ENCODE measurements around the gene ZXDA.
"Not testable (repeated sequence)": the region's sequence is repeated elsewhere in the genome, so short reads cannot be mapped to it uniquely, and the experiment has no call there.

Gene ZXDA

GRCh38 chrX:57910287-57910912 is at the start of gene ZXDA:
TSS of gene ZXDA (minus strand) at chrX:57910458. CDS start at chrX:57910420, 38 bp downstream.
- not testable (repeated sequence) for DNase-seq

GRCh38 chrX:57952320-57952678 is 42.0 kb upstream of the ZXDA start:
- DNase-seq = no peak

DNA sequence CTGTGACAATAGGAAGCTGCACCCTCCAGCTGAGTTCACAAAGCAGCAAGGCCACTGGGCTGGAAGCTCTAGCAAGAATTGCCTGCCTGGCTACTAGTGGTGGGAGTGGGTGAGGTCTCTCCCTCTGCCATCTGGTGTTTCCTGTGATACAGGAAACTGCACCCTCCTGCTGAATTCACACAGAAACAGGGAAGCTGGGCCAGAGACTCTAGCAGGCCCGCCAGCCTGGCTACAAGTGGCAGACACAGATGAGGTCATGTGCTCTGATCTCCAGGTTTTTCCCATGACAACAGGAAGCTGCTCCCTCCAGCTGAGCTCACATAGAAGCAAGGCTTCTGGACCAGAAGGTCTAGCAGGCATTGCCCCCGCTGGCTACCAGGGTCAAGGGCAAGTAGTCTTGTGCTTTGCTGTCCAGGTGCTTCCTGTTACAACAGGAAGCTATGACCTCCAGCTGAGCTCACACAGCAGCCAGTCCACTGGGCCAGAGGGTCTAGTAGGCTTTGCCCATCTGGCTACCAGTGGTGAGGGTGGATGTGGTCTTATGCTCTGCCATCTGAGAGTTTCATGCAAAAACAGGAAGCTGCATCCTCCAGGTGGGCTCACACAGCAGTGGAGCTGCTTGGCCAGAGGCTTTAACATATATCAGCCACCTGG is 41.5 kb upstream of the ZXDA start:
- DNase-seq = no peak

DNA sequence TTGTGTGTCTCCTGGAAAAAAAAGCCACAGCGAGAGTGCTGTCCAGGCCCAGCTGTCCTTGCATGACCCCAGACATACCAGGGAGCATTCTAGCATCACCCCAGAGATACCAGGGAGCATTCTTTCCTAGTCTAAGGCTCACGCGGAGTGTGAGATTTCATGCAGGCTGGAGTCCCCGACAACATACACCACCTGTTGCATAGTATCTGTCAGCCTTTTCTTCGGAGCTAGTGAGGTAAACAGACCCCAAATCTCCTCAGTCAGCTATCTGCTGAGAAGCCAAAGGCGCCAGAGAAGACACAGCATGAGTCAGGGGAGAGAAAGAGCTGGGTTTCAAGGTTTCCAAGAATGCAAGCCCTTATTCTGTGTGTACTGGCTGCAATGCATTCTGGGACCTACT is 23.1 kb upstream of the ZXDA start:
- no peak for DNase-seq

- no peak for DNase-seq
Measured at GRCh38 chrX:57932266-57932665, 22.0 kb upstream of the ZXDA start.

- no peak for DNase-seq
Measured at GRCh38 chrX:57930051-57930450, 19.8 kb upstream of the ZXDA start.

- no peak for DNase-seq
Measured at GRCh38 chrX:57929373-57929772, 19.1 kb upstream of the ZXDA start.

GRCh38 chrX:57925806-57926205 is 15.5 kb upstream of the ZXDA start:
- no peak for DNase-seq

- DNase-seq = no peak
Measured at GRCh38 chrX:57918750-57919436, 8.6 kb upstream of the ZXDA start.

GRCh38 chrX:57915680-57916079 is 5.4 kb upstream of the ZXDA start:
- no peak for DNase-seq

DNA sequence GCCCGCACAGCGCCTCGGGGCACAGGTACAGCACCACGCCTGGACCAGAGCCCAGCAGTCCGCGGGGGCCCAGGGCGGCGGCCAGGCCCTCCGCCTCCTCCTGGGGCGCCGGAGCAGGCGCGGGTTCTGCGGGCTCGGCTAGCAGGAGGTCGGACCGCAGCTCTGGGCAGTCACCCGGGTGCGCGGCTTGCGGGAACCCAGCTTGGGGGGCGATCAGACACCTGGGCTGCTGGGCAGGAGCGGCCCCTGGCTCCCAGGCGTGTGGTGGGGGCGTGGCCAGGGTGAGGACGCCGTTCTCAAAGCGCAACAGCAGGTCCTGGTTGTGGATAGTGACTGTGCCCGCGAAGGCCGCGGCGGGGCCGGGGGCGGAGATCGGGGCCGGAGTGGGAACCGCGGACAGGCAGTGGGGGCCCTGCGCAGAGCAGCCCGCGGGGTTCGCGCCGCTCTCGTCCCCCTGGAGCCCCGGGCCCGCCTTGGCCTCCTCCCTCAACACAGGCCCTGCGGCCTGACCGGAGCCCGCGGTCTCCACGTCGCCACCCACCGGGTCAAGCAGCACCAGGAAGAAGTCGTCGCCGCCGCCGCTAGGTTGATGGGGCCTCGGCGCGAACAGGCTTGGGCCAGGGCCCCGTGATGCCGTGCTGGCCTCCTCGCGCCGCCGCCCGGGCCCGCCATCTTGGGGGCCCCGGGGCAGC is 517 bp downstream of the ZXDA start:
- peak in 1 of 2 donors; percentile 37 for DNase-seq

DNA sequence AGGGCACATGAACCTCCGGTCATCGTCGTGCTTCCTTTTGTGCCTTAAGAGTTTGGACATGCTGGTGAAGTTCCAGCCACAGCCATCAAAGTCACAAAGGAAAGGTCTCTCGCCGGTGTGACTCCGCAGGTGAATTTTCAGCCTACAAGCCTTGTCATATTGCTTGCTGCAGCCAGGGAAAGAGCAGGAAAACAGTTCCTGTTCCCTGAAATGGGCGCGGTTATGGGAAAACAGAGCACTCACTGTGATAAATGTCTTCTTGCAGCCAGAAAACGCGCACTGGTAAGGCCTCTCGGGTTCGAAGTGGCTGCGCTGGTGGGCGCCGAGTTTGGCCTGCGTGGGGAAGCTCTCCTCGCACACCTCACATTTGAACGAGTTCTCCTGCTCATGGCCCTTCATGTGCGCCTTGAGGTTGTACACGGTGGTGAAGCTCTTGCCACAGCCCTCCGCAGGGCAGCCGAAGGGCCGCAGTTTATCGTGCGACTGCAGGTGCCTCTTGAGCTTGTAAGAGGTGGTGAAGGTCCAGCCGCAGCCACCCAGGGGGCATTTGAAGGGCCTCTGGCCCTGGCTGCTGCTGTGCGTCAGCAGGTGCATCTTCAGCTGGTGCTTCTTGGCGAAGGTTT is 1.2 kb downstream of the ZXDA start:
- not testable (repeated sequence) for DNase-seq

DNA sequence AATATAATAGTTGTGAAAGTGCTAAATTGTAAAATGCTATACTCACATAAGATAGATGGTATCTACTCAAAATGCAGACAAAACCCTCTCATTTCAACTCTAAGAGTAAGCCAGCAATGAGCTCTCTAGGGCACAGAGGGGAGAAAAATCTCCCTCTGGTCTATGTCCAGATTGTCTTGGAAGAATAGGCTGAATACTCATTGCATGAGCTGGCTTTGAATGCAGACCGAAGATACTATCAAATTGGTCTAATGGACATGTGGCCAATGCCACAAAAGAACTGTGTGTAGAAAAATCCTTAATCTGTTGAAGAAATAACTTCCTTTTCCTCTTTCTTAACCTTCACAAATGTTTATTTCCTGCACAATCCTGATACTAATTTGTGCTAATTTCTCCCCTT is 3.5 kb downstream of the ZXDA start:
- DNase-seq = no peak

DNA sequence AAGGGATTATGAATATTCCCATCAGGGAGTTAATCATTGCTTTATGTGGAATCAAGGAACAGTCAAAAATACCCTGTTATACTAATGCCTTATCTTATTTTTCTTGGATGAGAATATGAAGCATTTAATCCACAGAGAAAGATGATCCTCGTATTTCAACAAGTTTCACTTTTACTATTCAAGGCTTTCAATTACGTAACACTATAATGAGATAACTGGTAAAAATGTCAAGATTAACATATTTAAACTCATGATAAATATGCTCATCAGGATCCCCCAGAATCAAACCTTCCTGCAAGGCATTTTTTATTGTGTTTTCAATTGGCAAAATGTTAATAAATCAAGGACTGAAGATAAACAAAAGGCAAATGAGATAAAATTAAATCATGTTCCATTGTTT is 5.1 kb downstream of the ZXDA start:
- no peak for DNase-seq

DNA sequence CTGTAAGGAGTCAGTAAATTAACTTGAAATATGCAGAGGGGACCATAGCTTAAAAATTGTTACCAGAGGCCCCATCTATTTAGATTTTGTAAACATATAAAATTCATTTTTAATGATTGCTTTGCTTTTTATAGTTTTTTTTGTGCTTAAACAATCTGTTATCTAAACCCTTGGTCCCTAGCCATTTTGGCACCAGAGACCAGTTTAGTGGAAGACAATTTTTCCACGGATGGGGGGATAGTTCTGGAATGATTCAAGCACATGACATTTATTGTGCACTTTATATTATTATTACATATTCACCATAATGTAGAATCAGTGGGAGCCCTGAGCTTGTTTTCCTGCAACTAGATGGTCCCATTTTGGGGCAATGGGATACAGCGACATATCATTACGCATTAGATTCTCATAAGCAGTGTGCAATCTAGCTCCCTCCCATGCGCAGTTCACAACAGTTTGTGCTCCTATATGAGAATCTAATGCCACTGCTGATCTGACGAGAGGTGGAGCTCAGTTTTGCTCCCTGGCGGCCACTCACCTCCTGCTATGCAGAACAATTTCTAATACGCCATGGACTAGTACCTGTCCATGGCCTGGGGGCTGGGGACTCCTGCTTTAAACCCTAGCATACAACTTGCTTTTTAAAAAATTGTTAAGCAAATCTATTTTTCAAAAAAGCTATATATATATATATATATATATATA is 5.9 kb downstream of the ZXDA start:
- no peak for DNase-seq

DNA sequence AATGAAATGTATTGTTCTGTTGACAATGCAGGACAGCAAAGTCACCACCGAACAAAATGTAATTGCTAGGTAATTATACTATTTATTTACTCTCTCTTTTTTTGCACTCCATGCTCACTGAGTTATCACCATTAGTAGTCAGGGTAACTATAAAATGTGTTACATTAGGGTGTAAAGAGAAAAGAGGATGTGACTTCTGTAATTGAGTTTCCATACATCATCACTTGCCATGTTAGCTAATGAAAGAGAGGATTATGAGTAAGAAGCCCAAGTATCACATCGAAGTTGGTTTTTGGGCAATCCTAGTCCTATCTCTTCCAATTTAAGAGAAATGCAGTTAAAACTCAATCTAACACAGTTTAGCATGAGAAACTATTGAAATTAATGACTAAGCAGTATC is 7.6 kb downstream of the ZXDA start:
- no peak for DNase-seq

- no peak for DNase-seq
Measured at GRCh38 chrX:57901466-57901865, 8.8 kb downstream of the ZXDA start.

GRCh38 chrX:57900975-57901374 is 9.3 kb downstream of the ZXDA start:
- DNase-seq = no peak

- no peak for DNase-seq
Measured at GRCh38 chrX:57899906-57900305, 10.4 kb downstream of the ZXDA start.

- DNase-seq = no peak
Measured at GRCh38 chrX:57899064-57899463, 11.2 kb downstream of the ZXDA start.

DNA sequence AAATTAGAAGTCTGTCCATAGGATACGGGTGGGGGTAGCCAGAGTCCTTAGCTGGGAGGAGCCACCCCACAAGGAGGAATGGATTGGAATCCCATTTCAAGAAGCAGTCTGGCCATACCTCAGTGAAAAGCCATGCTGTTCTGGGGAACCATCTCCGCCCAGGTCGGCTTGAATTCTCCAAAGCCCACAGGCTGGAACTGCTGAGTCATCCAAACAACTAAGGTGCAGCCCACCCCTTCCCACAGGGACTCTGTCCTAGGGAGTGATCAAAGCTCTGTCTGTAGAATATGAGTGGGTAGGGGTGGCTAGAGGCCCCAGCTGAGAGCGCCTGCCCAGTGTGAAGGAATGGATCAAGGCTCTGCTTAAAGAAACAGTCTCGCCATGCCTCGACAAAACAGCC is 38.8 kb downstream of the ZXDA start:
- DNase-seq = no peak

All from hippocampal formation (tissue), 2 donors.